Measurements from ENCODE around the gene DNPEP. TPM values are rescaled to one million over a fixed set of nuclear protein-coding genes. Genes with fewer than 3 reads are reported as not detected.
"Not testable (repeated sequence)": the region's sequence is repeated elsewhere in the genome, so short reads cannot be mapped to it uniquely, and the experiment has no call there.

DNPEP gene
- total and polyA plus RNA-seq, 8 donors, result 21.0 to 89.4 (median 27.3) TPM

DNA sequence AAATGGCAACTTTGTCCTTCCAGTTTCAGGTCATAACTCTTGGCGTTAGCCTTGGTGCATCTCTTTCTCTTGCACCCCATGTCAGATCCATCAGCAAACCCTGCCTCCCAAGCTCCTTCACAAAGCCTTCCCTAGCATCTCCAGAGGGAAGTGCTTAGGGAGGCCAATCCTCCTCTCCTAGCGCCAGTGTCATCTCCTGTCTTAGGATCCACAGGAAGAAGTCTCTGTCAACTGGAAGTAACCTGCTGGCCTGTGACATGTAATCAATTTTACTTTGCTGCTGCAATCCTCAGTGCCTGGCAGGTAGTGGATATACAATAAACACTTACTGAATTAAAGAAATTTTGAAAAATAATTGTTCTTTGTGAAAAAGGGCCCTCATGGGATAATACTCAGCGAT, 7.9 kb upstream of the DNPEP start:
- no peak for ATAC-seq
- Histone ChIP-seq H3K4me1 (peaks cover 5 to 12% (median 11%) of the 10 kb centered on the region in 3 donors), H3K36me3 (no peaks in the 10 kb centered on the region), H3K9me3 (no peaks in the 10 kb centered on the region), H3K4me3 (no peak overlapping the region), H3K27ac (no peak overlapping the region), H3K27me3 (no peaks in the 10 kb centered on the region)
- no peak for DNase-seq
- 83 to 84% methylated on average over 3 of the region's 3 CpGs for WGBS, 2 donors
- no peak for FAIRE-seq
- intact Hi-C loops (cut with DNase I), result no loop called here
- TF ChIP-seq, protein P1, sequence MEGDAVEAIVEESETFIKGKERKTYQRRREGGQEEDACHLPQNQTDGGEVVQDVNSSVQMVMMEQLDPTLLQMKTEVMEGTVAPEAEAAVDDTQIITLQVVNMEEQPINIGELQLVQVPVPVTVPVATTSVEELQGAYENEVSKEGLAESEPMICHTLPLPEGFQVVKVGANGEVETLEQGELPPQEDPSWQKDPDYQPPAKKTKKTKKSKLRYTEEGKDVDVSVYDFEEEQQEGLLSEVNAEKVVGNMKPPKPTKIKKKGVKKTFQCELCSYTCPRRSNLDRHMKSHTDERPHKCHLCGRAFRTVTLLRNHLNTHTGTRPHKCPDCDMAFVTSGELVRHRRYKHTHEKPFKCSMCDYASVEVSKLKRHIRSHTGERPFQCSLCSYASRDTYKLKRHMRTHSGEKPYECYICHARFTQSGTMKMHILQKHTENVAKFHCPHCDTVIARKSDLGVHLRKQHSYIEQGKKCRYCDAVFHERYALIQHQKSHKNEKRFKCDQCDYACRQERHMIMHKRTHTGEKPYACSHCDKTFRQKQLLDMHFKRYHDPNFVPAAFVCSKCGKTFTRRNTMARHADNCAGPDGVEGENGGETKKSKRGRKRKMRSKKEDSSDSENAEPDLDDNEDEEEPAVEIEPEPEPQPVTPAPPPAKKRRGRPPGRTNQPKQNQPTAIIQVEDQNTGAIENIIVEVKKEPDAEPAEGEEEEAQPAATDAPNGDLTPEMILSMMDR (IDR thresholded peaks at IDR 0.05), result no peak

- H3K4me3 ChIP-seq; intact Hi-C loops (cut with DNase I); H3K27ac ChIP-seq; H3K36me3 ChIP-seq; DNase-seq; ATAC-seq; H3K9me3 ChIP-seq; H3K27me3 ChIP-seq; FAIRE-seq: not testable (repeated sequence)
- H3K4me1 ChIP-seq, result peaks cover 5 to 12% (median 11%) of the 10 kb centered on the region in 3 donors
- WGBS, 2 donors, result 82 to 92% methylated on average over 9 of the region's 9 CpGs
These were observed 7.3 kb upstream of the DNPEP start for GRCh38 chr2:219395056-219395455.

DNA sequence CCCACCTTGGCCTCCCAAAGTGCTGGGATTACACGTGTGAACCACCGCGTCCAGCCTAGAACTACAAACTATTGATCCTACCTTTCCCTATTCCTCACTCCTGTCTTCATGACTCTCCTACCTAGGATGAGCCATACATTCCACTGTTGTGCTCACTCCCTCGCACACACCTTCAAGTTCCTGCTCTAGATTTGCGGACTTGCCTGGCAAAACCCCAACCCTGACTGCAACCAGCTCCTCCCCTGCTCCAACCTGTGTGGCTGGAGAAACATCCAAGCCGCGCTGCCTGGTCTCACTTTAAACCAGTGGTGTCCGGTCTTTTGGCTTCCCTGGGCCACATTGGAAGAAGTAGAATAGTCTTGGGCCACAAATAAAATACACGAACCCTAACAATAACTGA, 5.0 kb upstream of the DNPEP start:
- H3K27me3 ChIP-seq, result no peaks in the 10 kb centered on the region
- ATAC-seq (no peak), FAIRE-seq (no peak), DNase-seq (no peak)
- H3K27ac ChIP-seq, result no peak overlapping the region
- H3K4me1 ChIP-seq, result no peaks in the 10 kb centered on the region
- H3K4me3 ChIP-seq, result no peak overlapping the region
- 79 to 82% methylated on average over 9 of the region's 9 CpGs for WGBS, 2 donors
- intact Hi-C loops (cut with DNase I), result no loop called here
- no peaks in the 10 kb centered on the region for H3K9me3 ChIP-seq
- H3K36me3 ChIP-seq, result no peaks in the 10 kb centered on the region
- TF ChIP-seq, protein P1 (IDR thresholded peaks at IDR 0.05), result no peak

DNA sequence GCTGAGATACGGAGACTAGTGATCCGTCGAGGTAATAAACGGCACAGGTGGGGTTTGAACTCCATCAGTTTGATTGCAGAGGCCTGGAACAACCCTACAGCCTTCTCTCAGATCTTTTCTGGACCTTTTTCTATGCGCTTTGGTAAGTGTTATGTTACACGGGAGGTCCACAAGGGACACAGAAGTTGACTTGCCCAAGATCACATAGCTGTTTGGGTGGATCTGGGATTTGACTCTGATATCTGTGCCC, 1.1 kb upstream of the DNPEP start:
- H3K27ac ChIP-seq, result peak overlapping the region; percentile 56 to 76 (median 68)
- intact Hi-C loops (cut with DNase I), result no loop called here
- H3K4me1 ChIP-seq, result peaks cover 0 to 3% (median 0%) of the 10 kb centered on the region in 3 donors
- no peak for DNase-seq
- no peak for ATAC-seq
- TF ChIP-seq, protein P1 (IDR thresholded peaks at IDR 0.05), result no peak
- H3K9me3 ChIP-seq, result no peaks in the 10 kb centered on the region
- no peaks in the 10 kb centered on the region for H3K27me3 ChIP-seq
- peak overlapping the region in 2 of 4 donors; percentile 26 to 71 for H3K4me3 ChIP-seq
- WGBS, 2 donors, result 31 to 36% methylated on average over 6 of the region's 6 CpGs
- peaks cover 3 to 25% (median 13%) of the 10 kb centered on the region in 3 donors for H3K36me3 ChIP-seq
- no peak for FAIRE-seq

GRCh38 chr2:219388121-219388906, 602 bp upstream of the DNPEP start:
- no peaks in the 10 kb centered on the region for H3K9me3 ChIP-seq
- H3K4me1 ChIP-seq, result peaks cover 0 to 3% (median 0%) of the 10 kb centered on the region in 3 donors
- DNase-seq (peak; percentile 99 to 100 (median 99)), FAIRE-seq (no peak), ATAC-seq (peak; percentile 82 to 88 (median 86))
- H3K27me3 ChIP-seq, result no peaks in the 10 kb centered on the region
- 1 to 2% methylated on average over 41 to 78 of the region's 78 CpGs for WGBS, 2 donors
- H3K4me3 ChIP-seq, result peak overlapping the region in 2 of 4 donors; percentile 26 to 71
- peak overlapping the region; percentile 56 to 76 (median 68) for H3K27ac ChIP-seq
- peaks cover 3 to 25% (median 13%) of the 10 kb centered on the region in 3 donors for H3K36me3 ChIP-seq
- TF ChIP-seq, protein P1 (IDR thresholded peaks at IDR 0.05), result peak; percentile 45 to 65 (median 58)
- intact Hi-C loops (cut with DNase I), result no loop called here

Measured in pancreas (tissue), 10 donors.